Measurements from ENCODE around the gene NOB1.

GRCh38 chr16:69709456-69710084 lies 45.2 kb downstream of the NOB1 start:
- TF ChIP-seq TAF1 (IDR thresholded peaks at IDR 0.05; ENCODE audit: borderline replicate concordance, low read depth, low read length), result no peak
- TF ChIP-seq POLR2A (IDR thresholded peaks at IDR 0.05; ENCODE audit: low read depth, low read length), result no peak
- no peak for TF ChIP-seq POLR2AphosphoS5 (IDR thresholded peaks at IDR 0.05; ENCODE audit: low read depth, low read length)

Measured in GM12892 (cell line).